Pancreas (tissue), 10 donors: ENCODE measurements around the gene TMEM245. TPM values are rescaled to one million over a fixed set of nuclear protein-coding genes. Genes with fewer than 3 reads are reported as not detected.
A peak's percentile ranks its signal among the peaks of the same experiment; 100 is the strongest.

Experiments
- ATAC-seq, 4 donors: fragments of 200-7000 bp; cut with Tn5 transposase; one replicate each; pipeline versions ENCODE4 v1.8.0 to v1.9.1; 2020; ENCODE audit warnings: mild to moderate bottlenecking in 4 of 4, moderate library complexity in 4 of 4
- DNase-seq, 6 donors: peaks; one replicate each; pipeline ENCODE4 v3.0.0-alpha.2; 2020
- FAIRE-seq: peaks from 2 replicates; lab custom pipeline; 2012; peaks lifted over from hg19 to GRCh38; lab: Jason Lieb, UNC
- H3K27ac ChIP-seq, 4 donors: fragments of 200-600 bp; sonication (generic); 1 replicate in 3 of 4; 2 replicates in 1 of 4; pipeline versions ENCODE4 v1.5.0 to v1.8.0; 2020
- H3K27me3 ChIP-seq, 4 donors: fragments of 200-600 bp; one replicate each; pipeline ENCODE4 v1.8.0; 2021
- H3K36me3 ChIP-seq, 3 donors: fragments of 200-600 bp; sonication (generic) in 1 of 3; one replicate each; pipeline versions ENCODE4 v1.5.0 to v1.8.0; 2020 to 2021
- H3K4me1 ChIP-seq, 3 donors: fragments of 200-600 bp; one replicate each; pipeline ENCODE4 v1.8.0; 2021
- H3K4me3 ChIP-seq, 4 donors: fragments of 200-600 bp; sonication (generic) in 2 of 4; one replicate each; pipeline versions ENCODE4 v1.5.0 to v1.8.0; 2020 to 2021
- H3K9me3 ChIP-seq, 4 donors: fragments of 200-600 bp; one replicate each; pipeline ENCODE4 v1.8.0; 2021
- CTCF ChIP-seq, 4 donors: fragments of 200-600 bp; sonication (generic) in 3 of 4; IDR thresholded peaks; one replicate each; pipeline versions ENCODE4 v1.5.0 to v1.8.0; 2021; ENCODE audit warnings: antibody characterized with exemption in 4 of 4
- WGBS, 2 donors: extraction: QIAGEN DNeasy Blood & Tissue Kit; methylation state at CpG; one replicate each; pipeline ENCODE4 v1.1.7; 2013; 5-methylcytosine and 5-hydroxymethylcytosine counted together
- intact Hi-C, 3 donors: fragments of 100-400 bp; cut with DNase I; formaldehyde crosslinking; loops; one replicate each; pipeline versions ENCODE4 v1.11.1 to v1.14.2; 2022
- polyA plus RNA-seq, 2 donors: library from polyadenylated mRNA; stranded (reverse); fragments of 200-250 nt; gene quantifications; one replicate each; pipeline ENCODE4 v1.2.3, GENCODE V29; 2013
- total RNA-seq, 6 donors: library from RNA; stranded (reverse); fragmentation: NEBNext Ultra II Directional in 4 of 6; extraction: Animal tissue kit (Norgen Biotek cat#: 25700) in 4 of 6; gene quantifications; one replicate each; pipeline versions ENCODE4 v1.2.1 to v1.2.4, GENCODE V29; 2021 to 2023
- donor health status: healthy with polysubstance abuse.
- donor health status: DM: no; HTN: no; CAD: no; lungs with moderate emphysema.
- donor health status: DM: no; HTN: no; CAD: no.
- donor health status: control.
- donor health status: control.
- donor health status: Bipolar disorder and iron deficiency.
- donor health status: DM: yes; HTN: yes; CAD: no.
- donor health status: DM: no; HTN: no; CAD: no.
- donor health status: DM: no; HTN: no; CAD: no.
- donor health status: DM: yes; HTN: yes; CAD: no.

Gene TMEM245
- total and polyA plus RNA-seq, 8 donors = 4.9 to 34.1 (median 22.4) TPM

- no peak for FAIRE-seq
- no peak for DNase-seq
- Histone ChIP-seq H3K4me1 (peaks cover 59 to 70% (median 63%) of the 10 kb centered on the region in 3 donors), H3K27me3 (no peaks in the 10 kb centered on the region), H3K9me3 (no peaks in the 10 kb centered on the region), H3K36me3 (no peaks in the 10 kb centered on the region), H3K4me3 (no peak overlapping the region), H3K27ac (peak overlapping the region in 2 of 4 donors; percentile 53 to 88)
- 93 to 95% methylated on average over 4 of the region's 4 CpGs for WGBS, 2 donors
- TF ChIP-seq CTCF (IDR thresholded peaks at IDR 0.05) = no peak
- intact Hi-C loops = no loop called here
- no peak for ATAC-seq
Measured at GRCh38 chr9:109097146-109097545, 22.6 kb downstream of the TMEM245 start.

- Histone ChIP-seq H3K27ac (peak overlapping the region in 2 of 4 donors; percentile 1 to 30), H3K4me3 (no peak overlapping the region), H3K36me3 (peaks cover 0 to 4% (median 3%) of the 10 kb centered on the region in 3 donors), H3K4me1 (peaks cover 44 to 51% (median 45%) of the 10 kb centered on the region in 3 donors), H3K27me3 (no peaks in the 10 kb centered on the region), H3K9me3 (no peaks in the 10 kb centered on the region)
- no peak for ATAC-seq
- WGBS, 2 donors = 83 to 87% methylated on average over 3 of the region's 3 CpGs
- no peak for DNase-seq
- no peak for TF ChIP-seq CTCF (IDR thresholded peaks at IDR 0.05)
- intact Hi-C loops = no loop called here
- no peak for FAIRE-seq
Measured at GRCh38 chr9:109095321-109095720, 24.4 kb downstream of the TMEM245 start.

- FAIRE-seq (no peak), DNase-seq (no peak), ATAC-seq (peak in 3 of 4 donors; percentile 11 to 47 (median 19))
- Histone ChIP-seq H3K4me3 (no peak overlapping the region), H3K9me3 (no peaks in the 10 kb centered on the region), H3K4me1 (peaks cover 35 to 44% (median 40%) of the 10 kb centered on the region in 3 donors), H3K27ac (peak overlapping the region in 1 of 4 donors; percentile 30), H3K36me3 (peaks cover 0 to 15% (median 3%) of the 10 kb centered on the region in 3 donors), H3K27me3 (no peaks in the 10 kb centered on the region)
- WGBS, 2 donors = 27 to 31% methylated on average over 6 of the region's 6 CpGs
- no peak for TF ChIP-seq CTCF (IDR thresholded peaks at IDR 0.05)
- intact Hi-C loops = no loop called here
Measured at GRCh38 chr9:109094268-109094667, 25.5 kb downstream of the TMEM245 start.

GRCh38 chr9:109092587-109092986 lies 27.2 kb downstream of the TMEM245 start:
- ATAC-seq (no peak), DNase-seq (no peak), FAIRE-seq (no peak)
- no peak overlapping the region for H3K4me3 ChIP-seq
- peaks cover 0 to 23% (median 3%) of the 10 kb centered on the region in 3 donors for H3K36me3 ChIP-seq
- peaks cover 18 to 27% (median 24%) of the 10 kb centered on the region in 3 donors for H3K4me1 ChIP-seq
- intact Hi-C loops = no loop called here
- no peaks in the 10 kb centered on the region for H3K9me3 ChIP-seq
- no peak overlapping the region for H3K27ac ChIP-seq
- no peak for TF ChIP-seq CTCF (IDR thresholded peaks at IDR 0.05)
- no peaks in the 10 kb centered on the region for H3K27me3 ChIP-seq
- 73 to 80% methylated on average over 1 of the region's 1 CpG for WGBS, 2 donors

GRCh38 chr9:109092051-109092580 lies 27.6 kb downstream of the TMEM245 start:
- no peak for TF ChIP-seq CTCF (IDR thresholded peaks at IDR 0.05)
- Histone ChIP-seq H3K27me3 (no peaks in the 10 kb centered on the region), H3K36me3 (peaks cover 0 to 28% (median 3%) of the 10 kb centered on the region in 3 donors), H3K9me3 (no peaks in the 10 kb centered on the region), H3K4me3 (no peak overlapping the region), H3K27ac (no peak overlapping the region), H3K4me1 (peaks cover 13 to 22% (median 19%) of the 10 kb centered on the region in 3 donors)
- ATAC-seq = no peak
- DNase-seq = no peak
- FAIRE-seq = no peak
- intact Hi-C loops = no loop called here
